Activated CD4-positive, alpha-beta T cell treated with anti-CD3 and anti-CD28 coated beads for 4 hours (primary cell): Measurements from ENCODE around the gene SRF.
"Not testable (repeated sequence)": the region's sequence is repeated elsewhere in the genome, so short reads cannot be mapped to it uniquely, and the experiment has no call there.

Source experiments
- DNase-seq, 2 donors: peaks; one replicate each; pipeline ENCODE4 v3.0.0-alpha.2; 2020

SRF gene

DNA sequence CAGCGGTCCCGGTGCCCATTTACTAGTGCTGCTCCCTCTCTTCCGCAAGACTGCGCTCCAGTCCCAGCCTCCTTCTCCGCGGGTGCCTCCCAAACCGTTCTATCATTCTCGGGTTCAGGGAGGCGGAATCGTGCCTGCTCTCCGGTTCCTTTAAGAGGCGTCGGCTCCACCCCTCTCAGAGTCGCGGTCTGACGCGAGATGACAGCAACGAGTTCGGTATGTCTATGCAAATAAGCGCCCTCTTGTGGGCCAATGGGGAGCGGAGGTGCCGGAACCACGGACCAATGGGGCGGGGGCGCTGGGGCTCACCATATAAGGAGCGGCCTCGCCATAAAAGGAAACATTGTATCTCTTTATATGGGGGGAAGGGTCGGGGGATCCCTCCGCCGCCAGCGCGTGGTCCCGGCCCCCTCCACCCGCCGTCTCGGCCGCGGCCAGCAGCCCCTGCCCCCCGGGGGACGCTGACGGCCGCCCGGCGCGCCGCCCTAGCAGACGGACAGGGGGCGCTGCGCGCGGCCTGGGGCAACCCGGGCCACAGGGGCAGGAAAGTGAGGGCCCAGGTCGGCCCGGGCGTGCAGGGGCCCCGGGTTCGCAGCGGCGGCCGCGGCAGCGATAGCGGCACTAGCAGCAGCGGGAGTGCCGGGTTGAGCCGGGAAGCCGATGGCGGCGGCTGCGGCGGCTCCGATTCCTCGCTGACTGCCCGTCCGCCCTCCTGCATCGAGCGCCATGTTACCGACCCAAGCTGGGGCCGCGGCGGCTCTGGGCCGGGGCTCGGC, at the start of gene SRF:
Gene SRF, plus strand, starts transcription at position 339 of the 776 bp plus-strand sequence. Its CDS starts 388 bp downstream, at position 727.
- peak; percentile 99 for DNase-seq

DNA sequence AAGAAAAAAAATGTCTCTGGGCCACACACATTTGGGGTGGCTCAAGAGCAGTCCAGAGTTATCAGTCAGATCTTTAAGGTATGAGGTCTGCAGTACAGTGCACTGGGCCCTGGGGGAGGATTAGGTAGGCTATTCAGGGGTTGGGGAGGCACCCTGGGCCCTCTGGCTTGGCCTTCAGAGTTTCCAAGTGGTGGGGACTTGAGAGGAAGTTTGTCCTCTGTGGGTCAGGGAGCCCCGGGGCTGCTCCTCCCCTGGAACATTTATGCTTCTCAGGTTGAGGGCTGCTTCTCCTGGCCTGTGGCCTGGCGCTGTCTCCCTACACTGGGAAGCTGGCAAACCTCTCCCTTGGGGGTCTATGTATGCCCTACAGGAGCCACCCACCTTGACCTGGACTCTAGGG, 48.9 kb upstream of the SRF start:
- no peak for DNase-seq

DNA sequence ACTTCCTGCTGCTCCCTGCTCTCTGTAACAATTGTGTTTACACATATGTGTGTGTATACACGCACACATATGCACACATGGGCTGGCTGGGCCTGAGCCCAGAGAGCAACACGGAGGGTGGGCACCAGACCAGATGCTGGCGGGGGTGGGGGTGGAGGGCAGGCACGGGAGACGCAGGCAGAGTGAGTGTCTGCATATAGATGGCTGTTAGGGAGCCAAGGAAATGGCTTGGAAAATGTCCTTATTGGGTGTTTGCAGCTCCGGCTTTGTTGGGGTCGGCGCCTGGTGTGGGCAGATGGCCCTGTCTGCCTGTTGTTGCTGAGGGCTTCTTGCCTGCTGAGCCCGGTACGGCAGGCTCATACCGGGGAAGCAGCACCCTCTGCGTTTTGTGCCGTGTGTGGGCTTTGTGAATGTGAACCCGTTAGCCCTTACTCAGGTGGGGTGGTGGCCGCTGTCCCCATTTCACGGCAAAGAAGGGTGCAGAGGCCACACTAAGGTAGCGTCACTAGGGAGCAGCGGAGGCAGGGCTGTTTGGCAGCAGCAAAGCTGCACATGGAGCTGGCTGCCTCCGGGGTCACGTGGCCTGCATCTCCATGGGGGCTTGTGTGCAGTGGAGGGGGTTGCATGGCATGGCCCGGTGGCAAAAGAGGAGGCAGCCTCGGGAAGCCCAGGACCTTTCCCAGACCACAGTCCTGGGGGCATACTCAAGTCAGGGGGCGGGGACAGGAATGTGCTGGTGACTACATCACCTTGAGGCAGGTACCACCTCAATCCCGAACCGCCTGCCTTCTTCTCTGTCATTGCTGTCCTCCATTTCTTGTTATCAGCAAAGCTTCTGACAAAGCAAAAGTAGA, 47.4 kb upstream of the SRF start:
- no peak for DNase-seq

DNA sequence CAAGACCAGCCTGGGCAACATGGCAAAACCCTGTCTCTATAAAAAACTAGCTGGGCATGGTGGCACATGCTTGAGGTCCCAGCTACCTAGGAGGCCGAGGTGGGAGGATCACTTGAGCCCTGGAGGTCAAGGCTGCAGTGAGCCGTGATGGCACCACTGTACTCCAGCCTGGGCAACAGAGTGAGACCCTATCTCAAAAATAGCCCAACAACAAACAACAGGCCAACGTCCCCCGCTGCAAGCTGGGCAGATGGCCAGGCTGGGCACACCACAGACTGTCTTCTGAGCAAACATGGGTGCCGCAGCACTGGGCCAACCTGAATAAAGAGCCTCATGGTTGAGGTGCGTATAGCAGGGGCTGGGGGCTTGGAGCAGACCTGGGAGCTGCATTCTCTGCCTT, 46.6 kb upstream of the SRF start:
- DNase-seq: no peak

DNA sequence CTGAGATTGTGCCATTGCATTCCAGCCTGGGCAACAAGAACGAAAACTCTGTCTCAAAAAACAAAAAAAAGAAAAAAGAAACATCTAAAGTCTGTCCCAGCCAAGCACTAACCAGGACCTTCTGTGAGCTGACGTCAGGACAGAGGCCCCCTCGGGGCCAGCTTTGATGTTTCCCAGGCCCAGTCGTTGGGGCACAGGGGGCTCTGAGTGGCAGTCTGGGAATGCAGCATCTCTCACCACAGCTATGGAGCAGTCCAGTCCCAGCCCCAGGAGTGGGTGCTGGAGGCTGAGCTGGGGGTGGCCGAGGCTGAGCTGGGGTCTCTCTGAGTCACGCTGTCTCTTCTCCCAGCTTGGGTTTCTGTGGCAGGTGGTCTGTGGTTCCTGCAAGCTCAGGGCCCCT, 46.0 kb upstream of the SRF start:
- DNase-seq: no peak

DNA sequence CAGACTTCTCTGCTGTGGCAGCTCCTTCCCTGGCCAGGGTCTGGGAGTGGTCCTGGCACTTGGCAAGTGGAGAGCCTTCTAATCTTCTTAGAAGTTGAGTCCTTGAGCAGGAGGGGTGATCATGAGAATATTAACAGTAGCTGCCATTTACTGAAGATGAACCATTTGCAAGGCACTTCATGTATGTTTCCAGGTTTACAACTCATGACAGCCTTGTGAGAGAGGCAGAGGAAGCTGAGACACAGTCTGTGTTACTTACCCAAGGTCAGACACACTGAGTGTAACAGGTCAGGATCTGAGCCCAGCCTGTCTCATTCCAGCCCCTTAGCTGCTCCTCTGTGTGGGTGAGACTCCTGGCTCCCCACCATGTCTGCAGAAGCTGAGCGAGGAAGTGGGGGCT, 45.5 kb upstream of the SRF start:
- no peak for DNase-seq

DNA sequence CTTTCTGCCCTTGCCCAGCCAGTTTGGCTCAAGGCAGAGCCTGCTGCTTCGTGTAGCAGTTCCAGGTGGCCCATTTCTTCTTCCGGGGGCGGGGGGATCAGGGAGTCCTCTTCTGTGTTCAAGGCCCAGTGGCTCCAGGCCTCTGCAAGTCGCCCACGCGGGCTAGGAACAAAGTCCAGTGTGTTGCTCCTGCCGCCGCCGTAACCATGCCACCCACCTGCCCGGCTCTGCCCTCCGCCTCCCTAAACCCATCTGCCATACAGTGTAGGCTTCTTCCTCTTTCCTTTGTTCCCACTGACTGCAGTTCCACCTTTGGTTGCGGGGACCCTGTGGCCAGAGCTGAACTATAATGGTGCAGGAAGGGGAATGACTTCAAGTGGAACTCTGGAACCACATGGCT, 43.9 kb upstream of the SRF start:
- no peak for DNase-seq

DNA sequence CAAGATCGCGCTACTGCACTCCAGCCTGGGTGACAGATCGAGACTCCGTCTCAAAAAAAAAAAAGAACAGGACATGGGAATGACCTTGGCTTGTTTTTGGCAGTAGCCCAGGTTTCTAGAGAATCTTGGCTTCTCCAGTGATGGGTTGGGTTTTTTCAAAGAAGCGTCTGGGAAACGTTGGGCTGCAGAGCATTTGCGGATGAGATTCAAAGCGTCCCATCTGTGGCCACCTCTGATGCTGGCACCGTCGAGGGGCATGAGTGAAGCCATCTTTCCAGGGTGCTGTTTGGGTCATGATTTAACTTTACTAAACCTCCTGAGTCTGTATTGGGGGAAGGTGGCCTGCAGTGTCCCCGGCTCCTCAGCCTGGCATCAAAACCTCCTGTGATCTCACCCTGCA, 43.2 kb upstream of the SRF start:
- DNase-seq: no peak

DNA sequence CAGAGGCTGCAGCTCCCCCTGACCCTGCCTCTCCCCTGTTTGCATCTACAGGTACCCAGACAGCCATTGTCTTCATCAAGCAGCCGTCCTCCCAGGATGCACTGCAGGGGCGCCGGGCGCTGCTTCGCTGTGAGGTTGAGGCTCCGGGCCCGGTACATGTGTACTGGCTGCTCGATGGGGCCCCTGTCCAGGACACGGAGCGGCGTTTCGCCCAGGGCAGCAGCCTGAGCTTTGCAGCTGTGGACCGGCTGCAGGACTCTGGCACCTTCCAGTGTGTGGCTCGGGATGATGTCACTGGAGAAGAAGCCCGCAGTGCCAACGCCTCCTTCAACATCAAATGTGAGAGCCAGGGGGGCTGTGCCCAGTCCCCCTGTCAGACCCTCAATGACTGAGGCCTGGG, 42.1 kb upstream of the SRF start:
- DNase-seq: no peak

DNA sequence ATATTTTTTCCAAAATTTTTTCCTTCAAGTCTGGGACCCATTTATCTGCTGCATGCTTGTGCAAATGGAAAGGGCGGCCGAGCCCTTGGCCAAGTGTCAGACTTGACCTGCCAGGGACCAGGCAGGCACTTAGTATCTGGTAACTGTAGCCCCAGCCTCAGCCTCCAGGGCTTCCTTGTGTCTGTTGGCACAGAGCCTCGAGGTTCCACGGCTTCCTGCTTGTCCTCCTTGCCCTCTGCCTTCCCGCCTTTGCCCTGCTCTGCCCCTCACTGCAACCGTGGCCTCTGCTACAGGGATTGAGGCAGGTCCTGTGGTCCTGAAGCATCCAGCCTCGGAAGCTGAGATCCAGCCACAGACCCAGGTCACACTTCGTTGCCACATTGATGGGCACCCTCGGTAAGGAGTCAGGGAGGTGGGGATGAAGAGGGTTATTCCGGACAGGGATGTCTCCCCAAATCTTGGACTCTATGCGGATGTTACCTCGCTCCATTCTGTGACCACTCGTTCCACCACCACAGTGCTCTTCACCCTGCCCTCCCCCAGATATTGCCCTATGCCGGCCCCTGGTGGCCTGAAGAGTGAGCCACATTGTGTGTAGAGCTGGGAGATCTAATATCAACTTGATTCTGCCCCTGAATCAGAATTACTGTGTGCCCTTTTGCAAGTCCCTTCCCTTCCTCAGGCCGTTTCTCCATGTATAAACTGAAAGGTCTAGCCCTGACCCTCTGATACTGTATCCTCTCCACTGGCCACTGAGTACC, 41.5 kb upstream of the SRF start:
- DNase-seq: no peak

DNA sequence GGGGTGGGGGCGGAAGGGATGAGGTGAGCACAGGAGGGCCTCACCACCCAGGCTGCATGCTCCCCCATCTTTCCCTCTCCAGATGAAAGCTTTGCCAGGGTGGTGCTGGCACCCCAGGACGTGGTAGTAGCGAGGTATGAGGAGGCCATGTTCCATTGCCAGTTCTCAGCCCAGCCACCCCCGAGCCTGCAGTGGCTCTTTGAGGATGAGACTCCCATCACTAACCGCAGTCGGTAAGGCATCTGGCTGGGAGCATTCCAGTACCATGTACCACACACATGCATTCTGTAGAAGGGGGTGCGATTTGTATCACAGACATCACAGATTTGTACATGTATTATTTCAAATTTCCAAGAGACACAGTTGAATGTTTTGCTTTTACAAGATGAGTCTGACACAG, 40.6 kb upstream of the SRF start:
- DNase-seq: no peak

DNA sequence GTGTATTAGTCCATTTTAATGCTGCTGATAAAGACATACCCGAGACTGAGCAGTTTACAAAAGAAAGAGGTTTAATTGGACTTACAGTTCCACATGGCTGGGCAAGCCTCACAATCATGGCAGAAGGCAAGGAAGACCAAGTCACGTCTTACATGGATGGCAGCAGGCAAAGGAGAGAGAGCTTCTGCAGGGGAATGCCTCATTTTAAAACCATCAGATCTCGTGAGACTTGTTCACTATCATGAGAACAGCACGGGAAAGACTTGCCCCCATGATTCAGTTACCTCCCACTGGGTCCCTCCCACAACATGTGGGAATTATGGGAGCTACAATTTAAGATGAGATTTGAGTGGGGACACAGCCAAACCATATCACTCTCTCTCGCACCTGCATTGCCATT, 39.7 kb upstream of the SRF start:
- DNase-seq: not testable (repeated sequence)

DNA sequence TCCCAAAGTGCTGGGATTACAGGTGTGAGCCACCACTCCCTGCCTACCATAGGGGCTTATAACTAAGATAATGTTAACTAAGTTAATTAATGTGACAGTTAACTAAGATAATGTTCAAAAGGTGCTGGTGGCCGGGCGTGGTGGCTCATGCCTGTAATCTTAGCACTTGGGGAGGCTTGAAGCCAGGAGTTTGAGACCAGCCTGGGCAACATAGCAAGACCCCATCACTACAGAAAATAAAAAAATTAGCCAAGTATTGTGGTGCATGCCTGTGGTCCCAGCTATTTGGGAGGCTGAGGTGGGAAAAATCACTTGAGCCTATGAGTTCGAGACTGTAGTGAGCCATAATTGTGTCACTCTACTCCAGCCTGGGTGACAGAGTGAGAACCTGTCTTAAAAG, 32.8 kb upstream of the SRF start:
- DNase-seq: no peak

DNA sequence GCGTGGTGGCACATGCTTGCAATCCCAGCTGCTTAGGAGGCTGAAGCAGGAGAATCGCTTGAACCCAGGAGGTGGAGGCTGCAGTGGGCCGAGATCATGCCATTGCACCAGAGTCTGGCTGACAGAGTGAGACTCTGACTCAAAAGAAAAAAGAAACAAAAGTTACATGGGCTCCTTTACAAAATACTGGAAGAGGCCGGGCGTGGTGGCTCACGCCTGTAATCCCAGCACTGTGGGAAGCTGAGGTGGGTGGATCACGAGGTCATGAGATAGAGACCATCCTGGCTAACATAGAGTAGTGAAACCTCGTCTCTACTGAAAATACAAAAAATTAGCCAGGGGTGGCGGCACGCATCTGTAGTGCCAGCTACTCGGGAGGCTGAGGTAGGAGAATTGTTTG, 31.1 kb upstream of the SRF start:
- DNase-seq: not testable (repeated sequence)

DNA sequence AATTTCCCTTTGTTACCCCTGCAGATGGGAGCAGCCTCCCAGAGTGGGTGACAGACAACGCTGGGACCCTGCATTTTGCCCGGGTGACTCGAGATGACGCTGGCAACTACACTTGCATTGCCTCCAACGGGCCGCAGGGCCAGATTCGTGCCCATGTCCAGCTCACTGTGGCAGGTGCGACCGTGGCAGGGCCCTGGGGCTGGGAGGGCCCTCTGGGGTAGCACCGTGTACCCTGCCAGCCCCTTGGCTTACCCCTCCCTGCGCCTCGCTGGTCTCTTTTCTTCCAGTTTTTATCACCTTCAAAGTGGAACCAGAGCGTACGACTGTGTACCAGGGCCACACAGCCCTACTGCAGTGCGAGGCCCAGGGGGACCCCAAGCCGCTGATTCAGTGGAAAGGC, 29.4 kb upstream of the SRF start:
- no peak for DNase-seq

DNA sequence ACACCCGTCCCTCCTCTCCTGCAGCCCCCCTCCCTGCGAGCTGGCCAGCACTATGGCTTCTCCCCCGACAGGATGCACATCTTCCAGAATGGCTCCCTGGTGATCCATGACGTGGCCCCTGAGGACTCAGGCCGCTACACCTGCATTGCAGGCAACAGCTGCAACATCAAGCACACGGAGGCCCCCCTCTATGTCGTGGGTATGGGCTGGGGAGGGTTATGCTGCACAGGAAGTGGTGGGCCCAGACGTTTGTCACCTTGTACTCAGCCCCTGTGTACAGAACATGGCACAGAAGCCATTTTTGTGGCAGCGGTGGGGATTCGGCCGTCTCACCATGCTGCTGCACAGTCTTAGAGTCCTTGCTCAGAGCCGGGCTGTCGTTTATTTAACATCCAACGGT, 29.0 kb upstream of the SRF start:
- no peak for DNase-seq

DNA sequence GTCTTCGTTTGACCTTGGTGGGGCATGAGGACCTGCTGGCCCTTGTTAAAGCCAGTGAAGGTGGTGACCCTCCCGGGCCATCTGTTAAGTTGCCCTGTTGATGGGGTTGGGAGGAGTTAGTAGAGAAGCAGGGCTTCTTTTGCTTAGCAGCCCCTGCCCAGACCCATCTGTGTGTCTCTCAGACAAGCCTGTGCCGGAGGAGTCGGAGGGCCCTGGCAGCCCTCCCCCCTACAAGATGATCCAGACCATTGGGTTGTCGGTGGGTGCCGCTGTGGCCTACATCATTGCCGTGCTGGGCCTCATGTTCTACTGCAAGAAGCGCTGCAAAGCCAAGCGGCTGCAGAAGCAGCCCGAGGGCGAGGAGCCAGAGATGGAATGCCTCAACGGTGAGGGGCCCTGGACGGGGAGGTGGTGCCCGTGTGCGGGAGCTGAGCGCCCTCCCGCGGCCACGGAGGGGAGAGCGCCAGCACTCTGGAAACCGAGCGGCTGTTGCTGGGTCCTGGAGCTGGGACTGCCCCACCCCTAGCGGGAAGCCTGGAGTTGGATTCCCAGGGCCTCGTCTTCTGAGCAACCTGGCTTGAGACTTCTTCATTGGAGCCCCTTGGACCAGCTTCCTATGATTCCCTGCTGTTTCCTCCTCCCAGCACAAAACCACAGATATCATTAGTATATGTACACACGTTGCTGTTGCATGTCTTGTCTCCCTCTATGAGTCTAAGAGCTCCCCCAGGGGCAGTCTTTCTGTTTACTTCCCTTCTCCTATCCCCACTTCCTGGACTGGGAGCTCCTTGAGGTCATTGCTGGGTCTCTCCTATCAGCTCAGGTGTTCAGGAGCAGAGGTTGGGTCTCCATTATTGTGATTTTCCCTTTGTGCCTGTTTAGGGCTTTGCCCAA, 27.6 kb upstream of the SRF start:
- DNase-seq: peak; percentile 63 to 69

DNA sequence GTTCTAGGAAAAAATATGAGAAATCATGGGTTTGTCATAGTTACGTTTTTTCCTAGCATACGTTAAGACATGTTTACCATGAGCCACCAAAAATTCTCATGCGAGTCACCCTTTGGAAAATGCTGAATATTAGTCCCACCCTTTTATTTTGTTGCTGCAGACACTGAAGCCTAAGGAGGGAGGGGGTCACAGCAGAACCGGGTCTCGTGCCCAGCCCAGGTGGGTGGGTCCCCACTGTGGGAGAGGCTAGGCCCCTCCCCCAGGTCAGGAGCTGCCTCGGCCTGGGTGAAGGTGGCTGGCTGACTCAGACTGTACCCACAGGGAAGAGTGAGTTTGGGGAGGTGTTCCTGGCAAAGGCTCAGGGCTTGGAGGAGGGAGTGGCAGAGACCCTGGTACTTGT, 26.2 kb upstream of the SRF start:
- DNase-seq: no peak

DNA sequence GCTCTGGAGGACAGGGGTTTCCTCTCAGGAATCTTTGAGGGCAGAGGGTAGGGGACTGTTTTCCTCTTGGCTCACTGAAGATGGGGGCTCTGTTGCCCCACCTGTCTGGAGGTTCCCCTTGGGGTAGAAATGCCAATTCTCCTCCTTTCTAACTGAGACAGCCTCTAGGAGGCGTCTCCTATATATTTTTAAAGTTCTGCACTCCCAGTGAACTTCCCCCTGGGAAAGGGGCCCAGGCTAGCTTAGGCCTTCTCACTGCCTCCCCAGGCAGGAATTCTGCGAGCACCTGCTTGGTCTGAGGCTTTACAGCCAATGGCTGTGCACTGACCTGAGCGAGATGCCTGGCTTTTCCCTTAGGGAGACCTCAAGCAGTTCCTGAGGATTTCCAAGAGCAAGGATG, 24.8 kb upstream of the SRF start:
- no peak for DNase-seq

DNA sequence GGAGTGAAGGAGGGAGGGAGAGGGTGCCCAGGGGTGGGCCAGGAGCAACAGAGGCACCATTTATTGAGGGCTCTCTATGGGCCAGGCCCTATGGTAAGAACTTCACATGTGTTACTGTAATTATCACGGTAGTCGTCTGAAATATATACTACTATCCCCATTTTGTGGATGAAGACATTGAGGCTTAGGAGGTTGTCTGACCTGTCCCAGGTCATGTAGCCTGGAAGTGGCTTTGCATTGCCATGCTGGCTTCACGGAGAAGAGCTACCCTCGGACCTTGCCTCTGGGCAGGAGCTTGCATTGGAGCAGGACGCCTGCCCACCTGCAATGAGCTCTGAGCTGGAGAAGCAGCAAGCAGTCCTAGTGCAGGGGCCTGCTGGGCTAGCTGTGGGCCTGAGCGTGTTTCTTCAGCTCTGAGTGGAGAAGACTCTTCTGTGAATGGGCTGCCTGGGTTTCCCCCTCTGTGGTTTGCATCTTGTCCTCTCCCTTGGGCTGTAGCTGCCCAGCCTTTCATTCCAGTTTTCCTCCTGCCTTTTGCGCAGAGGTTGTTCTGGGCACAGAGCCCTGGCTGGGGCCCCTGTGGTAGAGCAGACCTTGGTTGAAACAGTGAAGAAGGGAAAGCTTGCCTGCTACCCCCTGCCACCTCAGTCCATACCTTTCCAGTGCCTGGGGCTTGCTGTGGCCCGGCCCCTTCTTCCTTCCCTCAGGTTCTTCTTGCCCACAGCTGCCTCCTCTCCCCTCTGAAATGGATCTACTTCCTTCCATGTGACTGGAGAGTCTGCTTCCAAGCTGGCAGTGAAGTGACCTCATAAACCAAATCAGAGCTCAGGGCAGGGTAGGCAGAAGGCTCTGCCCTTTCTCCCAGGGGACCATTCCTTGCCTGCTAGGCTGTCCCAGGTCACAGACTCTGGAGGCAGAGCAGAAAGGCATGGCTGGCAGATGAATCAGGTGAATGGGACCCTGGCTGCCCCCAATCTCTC, 24.1 kb upstream of the SRF start:
- no peak for DNase-seq
